VCaP (cell line): ENCODE measurements around the gene RDM1.

ENCODE experiments used
- H3K27ac ChIP-seq: fragments of 450-650 bp; 2 replicates; pipeline ENCODE4 v1.5.1; 2017
- CTCF ChIP-seq: fragments of 450-650 bp; conservative IDR thresholded peaks from 2 replicates; pipeline ENCODE4 v1.5.1; 2017; ENCODE audit warnings: mild to moderate bottlenecking, moderate library complexity

Gene RDM1

GRCh38 chr17:35895636-35896587 lies 34.7 kb downstream of the RDM1 start:
- no peak overlapping the region for H3K27ac ChIP-seq
- no peak for TF ChIP-seq CTCF

GRCh38 chr17:35894206-35894605 lies 36.4 kb downstream of the RDM1 start:
- no peak overlapping the region for H3K27ac ChIP-seq
- no peak for TF ChIP-seq CTCF

- H3K27ac ChIP-seq = no peak overlapping the region
- TF ChIP-seq CTCF = no peak
Observed at GRCh38 chr17:35893751-35894150, 36.8 kb downstream of the RDM1 start.

GRCh38 chr17:35892091-35893035 lies 38.2 kb downstream of the RDM1 start:
- TF ChIP-seq CTCF = no peak

GRCh38 chr17:35891269-35891668 lies 39.3 kb downstream of the RDM1 start:
- TF ChIP-seq CTCF = no peak
- no peak overlapping the region for H3K27ac ChIP-seq

More at GRCh38 chr17:35892091-35893035, 38.2 kb downstream of the RDM1 start:
- H3K27ac ChIP-seq = no peak overlapping the region

- no peak for TF ChIP-seq CTCF
- no peak overlapping the region for H3K27ac ChIP-seq
Observed at GRCh38 chr17:35890774-35891155, 39.8 kb downstream of the RDM1 start.
